ENCODE data around the gene ZMYND19.

- TF ChIP-seq CTCF (IDR thresholded peaks at IDR 0.05) (no peak), POLR2AphosphoS5 (IDR thresholded peaks at IDR 0.05) (no peak), POLR2A (IDR thresholded peaks at IDR 0.05) (no peak)
These were observed 9.9 kb downstream of the ZMYND19 start for GRCh38 chr9:137580209-137580953.
